AG09319 (cell line): ENCODE measurements around the gene NPAS3.
A peak's percentile ranks its signal among the peaks of the same experiment; 100 is the strongest.

Experiments
- DNase-seq: peaks from one replicate; pipeline ENCODE4 v3.0.0-alpha.2; 2010; ENCODE audit warnings: low read depth; ENCODE audit errors: extremely low read depth
- TF ChIP-seq, protein P1 (sequence below): IDR thresholded peaks from 2 replicates; pipeline ENCODE4 v1.5.1; 2011; ENCODE audit warnings: low read depth, mild to moderate bottlenecking, inconsistent platforms, low read length, moderate library complexity

Gene NPAS3

DNA sequence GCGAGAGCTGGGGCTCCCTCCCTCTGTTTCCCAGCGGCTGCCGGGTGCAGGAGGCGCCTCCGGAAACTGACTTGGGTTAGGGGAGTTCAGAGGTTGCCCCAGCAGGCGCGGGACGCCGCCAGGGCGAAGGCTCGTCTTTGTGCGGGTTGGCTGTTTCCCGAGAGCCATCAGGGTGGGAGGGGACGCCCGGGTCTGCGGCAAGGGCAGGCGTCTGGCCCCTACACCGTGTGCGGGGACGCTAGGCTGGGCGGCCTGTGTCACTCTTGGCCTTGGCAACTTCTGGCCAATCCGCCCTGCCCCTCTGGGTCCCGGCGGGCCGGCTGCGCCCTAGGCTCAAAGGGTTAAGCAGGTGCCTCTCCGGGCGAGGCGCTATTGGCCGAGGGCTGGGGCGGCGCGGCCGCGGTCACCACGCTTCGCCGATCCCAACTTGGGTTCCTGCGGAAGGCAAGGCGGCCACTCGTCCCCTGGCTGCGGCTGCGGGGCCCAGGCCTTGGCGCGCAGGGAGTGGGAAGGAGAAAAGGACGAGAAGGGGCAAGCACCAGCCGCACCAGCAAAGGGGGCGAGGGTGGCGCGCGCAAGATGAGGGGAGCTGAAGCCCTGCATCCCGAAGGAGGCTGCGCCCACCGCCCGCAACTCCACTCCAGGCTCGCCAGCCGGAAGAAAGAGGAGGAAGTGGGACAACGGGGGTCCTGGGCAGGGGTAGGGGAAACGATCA lies 5.6 kb upstream of the NPAS3 start:
- DNase-seq = no peak
- TF ChIP-seq, protein P1, sequence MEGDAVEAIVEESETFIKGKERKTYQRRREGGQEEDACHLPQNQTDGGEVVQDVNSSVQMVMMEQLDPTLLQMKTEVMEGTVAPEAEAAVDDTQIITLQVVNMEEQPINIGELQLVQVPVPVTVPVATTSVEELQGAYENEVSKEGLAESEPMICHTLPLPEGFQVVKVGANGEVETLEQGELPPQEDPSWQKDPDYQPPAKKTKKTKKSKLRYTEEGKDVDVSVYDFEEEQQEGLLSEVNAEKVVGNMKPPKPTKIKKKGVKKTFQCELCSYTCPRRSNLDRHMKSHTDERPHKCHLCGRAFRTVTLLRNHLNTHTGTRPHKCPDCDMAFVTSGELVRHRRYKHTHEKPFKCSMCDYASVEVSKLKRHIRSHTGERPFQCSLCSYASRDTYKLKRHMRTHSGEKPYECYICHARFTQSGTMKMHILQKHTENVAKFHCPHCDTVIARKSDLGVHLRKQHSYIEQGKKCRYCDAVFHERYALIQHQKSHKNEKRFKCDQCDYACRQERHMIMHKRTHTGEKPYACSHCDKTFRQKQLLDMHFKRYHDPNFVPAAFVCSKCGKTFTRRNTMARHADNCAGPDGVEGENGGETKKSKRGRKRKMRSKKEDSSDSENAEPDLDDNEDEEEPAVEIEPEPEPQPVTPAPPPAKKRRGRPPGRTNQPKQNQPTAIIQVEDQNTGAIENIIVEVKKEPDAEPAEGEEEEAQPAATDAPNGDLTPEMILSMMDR = no peak

DNA sequence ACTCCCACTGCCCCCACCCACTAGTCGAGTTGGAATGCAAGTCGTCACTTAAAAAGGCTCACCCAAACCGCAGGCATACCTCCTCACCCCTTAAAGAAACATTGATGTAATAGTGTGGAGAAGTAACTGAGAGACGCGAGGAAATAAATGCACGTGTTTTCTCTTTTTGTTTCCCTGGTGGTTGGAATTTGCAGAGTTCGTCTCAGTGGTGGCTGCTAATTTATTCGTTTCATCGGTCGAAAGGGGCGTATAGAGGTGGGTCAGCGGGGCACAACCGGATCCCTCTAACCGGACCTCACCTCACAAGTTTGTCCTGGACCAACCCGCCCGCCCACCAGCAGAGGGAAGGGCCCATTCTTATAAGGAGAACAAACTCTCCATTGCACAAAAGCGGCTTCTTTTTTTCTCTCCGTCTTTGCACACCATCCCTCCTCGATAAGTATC lies 5.0 kb upstream of the NPAS3 start:
- DNase-seq = no peak
- TF ChIP-seq, protein P1 = no peak; the same call in none of the 2 replicates

DNA sequence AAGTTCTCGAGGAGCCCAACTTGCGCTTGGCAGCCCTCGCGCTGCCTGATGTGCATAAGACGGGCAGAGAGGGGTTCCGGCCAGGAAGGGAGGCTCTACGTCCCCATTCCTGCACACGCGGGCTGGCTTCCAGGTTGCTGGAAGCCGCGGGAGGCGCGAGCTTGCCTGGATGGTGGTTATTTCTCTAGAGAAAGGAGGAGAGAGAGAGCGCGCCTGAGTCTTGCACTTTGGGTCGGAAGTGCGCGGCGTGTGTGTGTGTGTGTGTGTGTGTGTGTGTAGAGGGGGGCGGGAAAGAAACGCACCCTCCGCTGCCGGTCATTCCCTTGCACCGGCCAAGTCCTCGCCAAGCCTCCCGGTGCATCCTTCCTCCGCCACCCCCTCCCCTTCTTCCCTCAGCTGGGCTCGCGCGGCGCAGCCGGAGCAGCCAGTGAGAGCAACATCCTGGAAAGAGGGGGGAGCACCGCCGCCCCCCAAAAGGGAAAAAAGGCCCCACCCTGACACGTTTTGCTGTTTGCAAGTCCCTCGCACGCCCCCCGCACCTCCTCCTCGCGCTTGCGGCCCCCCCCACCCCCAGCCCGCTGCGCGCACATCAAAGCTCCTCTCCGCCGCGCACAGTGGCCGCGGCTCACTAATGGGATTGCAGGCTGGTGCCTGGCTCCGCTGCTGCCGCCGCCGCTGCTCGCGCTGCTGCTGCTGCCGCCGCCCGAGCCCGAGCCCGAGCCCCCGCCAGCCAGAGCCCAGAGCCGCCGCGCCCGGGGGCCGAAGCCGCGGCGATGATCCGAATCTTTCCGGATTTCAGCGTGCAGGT lies 4.4 kb upstream of the NPAS3 start:
- TF ChIP-seq, protein P1 = no peak
- DNase-seq = no peak

DNA sequence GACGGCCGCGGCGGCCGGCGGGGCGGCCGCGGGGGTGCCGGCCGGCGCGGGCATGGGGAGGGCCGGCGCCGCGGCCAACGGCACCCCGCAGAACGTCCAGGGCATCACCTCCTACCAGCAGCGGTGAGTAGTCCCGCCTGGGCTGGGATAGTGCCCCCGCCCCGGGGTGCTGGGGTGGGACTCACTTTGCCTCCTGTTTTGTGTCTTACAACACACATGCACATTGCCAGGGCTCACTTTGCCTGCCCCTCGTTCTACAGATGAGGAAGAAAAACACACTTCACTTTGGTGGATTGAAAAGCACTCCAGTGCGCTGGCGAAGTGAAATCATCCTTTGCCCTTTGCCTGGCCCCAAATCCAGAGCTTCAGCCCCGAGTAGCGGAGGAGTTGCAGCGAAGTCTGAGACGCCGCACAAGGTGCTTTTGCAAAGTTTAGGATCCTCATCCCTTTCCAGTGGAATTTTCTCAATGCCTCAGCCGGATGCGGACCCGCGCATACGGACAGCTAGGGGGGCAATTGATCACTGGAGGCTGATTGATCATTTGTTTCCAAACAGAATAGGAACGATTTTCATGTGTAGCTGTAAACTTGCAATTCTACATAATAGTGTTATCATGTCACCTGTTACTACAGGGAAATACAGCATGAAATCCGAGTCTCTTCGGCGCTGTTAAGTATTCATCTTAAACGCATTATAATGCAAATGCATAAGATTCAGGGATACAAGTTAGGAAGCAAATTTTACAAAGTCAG lies 3.6 kb upstream of the NPAS3 start:
- DNase-seq = no peak
- TF ChIP-seq, protein P1 = no peak

DNA sequence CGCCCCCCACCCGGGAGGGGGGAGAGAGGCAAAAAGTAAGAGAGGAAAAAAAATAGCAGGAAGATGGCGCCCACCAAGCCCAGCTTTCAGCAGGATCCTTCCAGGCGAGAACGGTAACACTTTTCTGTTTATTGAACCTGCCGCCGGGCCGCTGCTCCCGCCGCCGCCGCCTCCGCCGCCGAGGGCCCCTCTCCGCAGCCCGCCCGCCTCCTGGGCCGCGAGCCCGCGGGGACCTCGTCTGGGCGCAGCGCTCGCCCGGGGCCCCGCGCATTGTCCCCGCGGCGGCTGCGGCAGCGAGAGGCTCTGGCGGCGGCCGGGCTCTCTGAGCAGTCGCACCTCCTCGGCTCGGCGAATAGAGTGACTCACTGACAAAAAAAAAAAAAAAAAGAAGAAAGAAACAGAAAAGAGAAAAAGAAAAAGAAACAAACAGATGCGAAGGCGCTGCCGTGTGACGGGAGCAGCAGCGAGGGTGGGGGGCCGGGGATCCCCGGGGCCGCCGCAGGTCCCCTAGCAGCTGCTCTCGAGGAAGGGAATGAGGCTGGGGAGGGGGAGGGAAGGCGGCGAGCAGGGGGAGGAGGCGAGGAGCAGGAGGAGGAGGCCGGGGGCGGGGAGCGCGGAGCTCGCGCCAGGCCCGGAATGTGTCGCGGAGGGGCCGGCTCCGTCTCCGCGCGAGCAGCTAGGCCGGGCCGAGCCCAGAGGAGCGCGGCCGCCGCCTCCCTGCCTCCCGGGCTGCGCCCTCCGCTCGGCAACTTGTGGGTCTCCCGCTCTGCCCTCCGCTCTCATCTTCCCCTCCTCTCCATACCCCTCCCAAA lies 781 bp downstream of the NPAS3 start:
- peak; percentile 39 for DNase-seq
- TF ChIP-seq, protein P1 = no peak

DNA sequence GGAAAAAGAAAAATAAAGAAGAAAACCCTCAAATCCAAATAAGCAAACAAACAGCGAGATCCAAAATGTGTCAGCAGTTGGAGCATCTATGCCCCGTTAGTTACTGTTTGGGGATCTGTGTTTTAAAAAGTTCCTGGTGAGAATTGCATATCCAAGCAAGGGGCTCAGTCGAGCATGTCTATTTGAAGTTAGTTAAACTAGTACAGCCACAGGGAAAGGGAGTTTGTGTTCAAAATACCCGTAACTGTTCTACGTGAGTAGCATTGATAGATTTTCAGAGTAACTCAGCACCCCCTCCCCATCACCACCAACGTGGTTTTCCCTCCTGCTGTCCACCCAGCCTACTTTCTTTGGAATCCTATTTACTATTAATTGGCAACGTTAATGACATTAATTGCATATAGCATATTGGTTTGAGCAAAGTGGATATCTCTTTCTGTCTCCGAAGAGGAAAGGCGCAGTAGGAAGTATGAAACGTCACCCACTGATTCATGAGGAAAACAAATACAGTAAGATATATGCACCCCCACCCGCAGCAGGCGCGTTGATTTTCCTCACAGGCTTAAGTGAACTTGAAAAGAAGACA lies 1.5 kb downstream of the NPAS3 start:
- DNase-seq = no peak
- TF ChIP-seq, protein P1 = no peak
